ENCODE data around the gene ACOXL. TPM values are rescaled to one million over a fixed set of nuclear protein-coding genes. Genes with fewer than 3 reads are reported as not detected.
"Not testable (repeated sequence)": the region's sequence is repeated elsewhere in the genome, so short reads cannot be mapped to it uniquely, and the experiment has no call there.

The ACOXL gene
- total and polyA plus RNA-seq, 9 of the 15 experiments (the other 6 are each of a cell fraction or from before 2014, with no cell fraction given): 0.31 to 0.56 TPM; not detected in 7

DNA sequence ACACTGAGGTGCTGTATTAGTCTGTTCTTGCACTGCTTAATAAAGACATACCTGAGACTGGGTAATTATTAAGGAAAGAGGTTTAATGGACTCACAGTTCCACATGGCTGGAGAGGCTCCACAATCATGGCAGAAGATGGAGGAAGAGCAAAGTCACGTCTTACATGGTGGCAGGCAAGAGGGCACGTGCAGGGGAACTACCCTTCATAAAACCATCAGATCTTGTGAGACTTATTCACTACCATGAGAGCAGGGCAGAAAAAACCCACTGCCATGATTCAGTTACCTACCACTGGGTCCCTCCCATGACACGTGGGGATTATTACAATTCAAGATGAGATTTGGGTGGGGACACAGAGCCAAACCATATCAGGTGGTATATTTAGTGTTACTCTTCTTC, 229.3 kb downstream of the ACOXL start:
- WGBS (ENCODE audit: insufficient coverage, low coverage, missing lambda C conversion rate): 0% methylated on average over 3 of the region's 3 CpGs
- FAIRE-seq; H3K4me1 ChIP-seq (replicated peaks in 1 of 2; ENCODE audit: control insufficient read depth in 2 of 2, insufficient read depth in 2 of 2, low read length in 2 of 2); BruUV-seq (replicated peaks); in situ Hi-C loops (cut with MboI); CTCF ChIA-PET (ENCODE audit: low intra/inter-chr PET ratio); ATAC-seq; H3K9me1 ChIP-seq (ENCODE audit: control insufficient read depth, insufficient read depth, low read length); H3K4me2 ChIP-seq (ENCODE audit: insufficient read depth, low read length); DNase-seq (ENCODE audit: extremely low read depth in 1 of 4, low spot score in 3 of 4); intact Hi-C loops (cut with micrococcal nuclease); H3K36me3 ChIP-seq (ENCODE audit: control insufficient read depth, insufficient read depth, low read length); H4K20me1 ChIP-seq (replicated peaks; ENCODE audit: control insufficient read depth, insufficient read depth, low read length); H3K9ac ChIP-seq (ENCODE audit: insufficient read depth in 1 of 2, low read depth in 2 of 2, low read length in 2 of 2); H3K79me2 ChIP-seq (ENCODE audit: control insufficient read depth, insufficient read depth, low read length); H3K27ac ChIP-seq (ENCODE audit: extremely low read depth, low read depth, low read length); H2AFZ ChIP-seq (ENCODE audit: low read depth, low read length); H3K4me3 ChIP-seq; H3K9me3 ChIP-seq (replicated peaks; ENCODE audit: control insufficient read depth, insufficient read depth, low read depth, low read length): not testable (repeated sequence)
- peaks cover 7 to 42% of the 10 kb centered on the region in 2 experiments for H3K27me3 ChIP-seq (ENCODE audit: control insufficient read depth in 2 of 2, insufficient read depth in 2 of 2, low read length in 2 of 2)
- POLR2A ChIA-PET: interaction anchor here (0.8 kb wide), 1 partner anchor 15 kb away, joined by 3 read pairs; no protein-coding TSS in a partner anchor

DNA sequence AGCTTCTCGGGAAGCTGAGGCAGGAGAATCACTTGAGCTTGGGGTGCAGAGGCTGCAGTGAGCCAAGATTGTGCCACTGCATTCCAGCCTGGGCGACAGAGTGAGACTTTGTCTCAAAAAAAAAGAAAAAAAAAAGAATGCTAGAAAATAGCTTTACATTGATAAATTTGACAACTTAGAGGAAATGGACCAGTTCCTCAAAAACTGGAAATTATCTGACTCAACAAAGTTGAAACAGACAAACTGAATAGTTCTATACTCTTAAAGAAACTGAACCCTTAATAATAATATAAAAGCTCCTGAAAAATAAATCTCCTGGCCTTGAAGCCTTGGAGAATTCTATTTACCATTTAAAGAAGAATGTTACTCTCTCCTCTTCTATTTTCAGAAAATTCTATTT, 237.3 kb downstream of the ACOXL start:
- BruUV-seq (replicated peaks): no TSS peak

More for the DNA sequence above, 237.3 kb downstream of the ACOXL start:
- H2AFZ ChIP-seq (ENCODE audit: low read depth, low read length): no peak overlapping the region
- H3K79me2 ChIP-seq (ENCODE audit: control insufficient read depth, insufficient read depth, low read length): no peaks in the 10 kb centered on the region
- no peaks in the 10 kb centered on the region for H3K4me1 ChIP-seq (replicated peaks in 1 of 2; ENCODE audit: control insufficient read depth in 2 of 2, insufficient read depth in 2 of 2, low read length in 2 of 2)
- no peaks in the 10 kb centered on the region for H3K9me1 ChIP-seq (ENCODE audit: control insufficient read depth, insufficient read depth, low read length)
- H3K9ac ChIP-seq (ENCODE audit: insufficient read depth in 1 of 2, low read depth in 2 of 2, low read length in 2 of 2): no peak overlapping the region
- 0% methylated on average over 2 of the region's 2 CpGs for WGBS (ENCODE audit: insufficient coverage, low coverage, missing lambda C conversion rate)
- H3K4me2 ChIP-seq (ENCODE audit: insufficient read depth, low read length): no peak overlapping the region
- in situ Hi-C loops (cut with MboI) (no loop called here), intact Hi-C loops (cut with micrococcal nuclease) (no loop called here)
- H3K4me3 ChIP-seq: no peak overlapping the region
- FAIRE-seq (no peak), DNase-seq (ENCODE audit: extremely low read depth in 1 of 4, low spot score in 3 of 4) (no peak), ATAC-seq (no peak)
- no peaks in the 10 kb centered on the region for H3K36me3 ChIP-seq (ENCODE audit: control insufficient read depth, insufficient read depth, low read length)
- TF ChIP-seq NCOA2 (IDR thresholded peaks at IDR 0.05; ENCODE audit: partially characterized antibody in 2 of 2): no peak
- TF ChIP-seq RAD51 (IDR thresholded peaks at IDR 0.05; ENCODE audit: borderline replicate concordance, low read depth): no peak
- TF ChIP-seq EP400 (IDR thresholded peaks at IDR 0.05): no peak
- TF ChIP-seq FOXK1 (CRISPR knock-in tag; IDR thresholded peaks at IDR 0.05; ENCODE audit: borderline replicate concordance): no peak
- no peak for TF ChIP-seq TEAD2 (tag; IDR thresholded peaks at IDR 0.05)
- TF ChIP-seq RBM39 (optimal IDR thresholded peaks at IDR 0.05; ENCODE audit: low read depth, low read length): no peak
- no peak overlapping the region for H3K27ac ChIP-seq (ENCODE audit: extremely low read depth, low read depth, low read length)
- no peaks in the 10 kb centered on the region for H4K20me1 ChIP-seq (replicated peaks; ENCODE audit: control insufficient read depth, insufficient read depth, low read length)
- ChIA-PET CTCF (ENCODE audit: low intra/inter-chr PET ratio) (no interaction called here), POLR2A (interaction anchor here (1.6 kb wide), 1 partner anchor 13 kb away, joined by 3 read pairs; no protein-coding TSS in a partner anchor)
- no peaks in the 10 kb centered on the region for H3K9me3 ChIP-seq (replicated peaks; ENCODE audit: control insufficient read depth, insufficient read depth, low read depth, low read length)
- peaks cover 0 to 11% of the 10 kb centered on the region in 2 experiments; a peak in 2 of 5 replicates for H3K27me3 ChIP-seq (ENCODE audit: control insufficient read depth in 2 of 2, insufficient read depth in 2 of 2, low read length in 2 of 2)

Data from K562 (cell line).